Measurements from ENCODE around the gene CAMK1D.

Gene CAMK1D

DNA sequence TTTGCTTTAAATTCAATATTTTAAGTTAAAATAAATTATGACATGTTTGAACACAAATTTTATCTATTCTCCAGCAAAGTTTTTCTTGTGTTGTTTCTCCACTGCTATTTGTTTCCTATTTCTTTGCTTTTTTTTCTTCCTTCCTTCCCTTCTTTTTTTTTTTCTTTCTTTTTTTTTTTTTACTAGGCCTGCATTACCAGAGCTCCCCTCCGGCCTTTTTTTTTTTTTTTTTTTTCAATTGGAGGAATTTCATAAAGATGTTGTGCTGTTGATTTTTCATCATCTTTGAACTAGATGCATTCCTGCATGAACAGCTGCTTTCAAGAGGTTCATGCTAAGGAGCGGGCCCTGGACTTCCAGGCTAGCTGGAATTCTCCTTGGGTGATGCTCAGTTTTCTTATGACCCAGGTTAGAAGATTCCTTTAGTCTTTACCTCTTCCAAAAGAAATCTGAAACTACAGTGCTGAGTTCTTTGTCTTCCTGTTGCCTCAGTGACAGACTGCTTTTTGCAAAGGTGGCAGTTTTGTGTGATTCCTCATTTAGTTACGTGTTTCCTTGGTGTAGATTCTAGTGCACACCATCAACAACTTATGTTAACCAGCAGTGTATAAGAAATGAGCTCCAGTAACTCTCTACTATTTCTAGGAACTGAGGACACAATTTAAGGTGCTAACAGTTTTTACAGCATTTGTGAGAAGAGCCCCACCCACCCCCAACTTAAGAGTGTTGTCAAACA is 4.8 kb upstream of the CAMK1D start:
- no peak for ATAC-seq

DNA sequence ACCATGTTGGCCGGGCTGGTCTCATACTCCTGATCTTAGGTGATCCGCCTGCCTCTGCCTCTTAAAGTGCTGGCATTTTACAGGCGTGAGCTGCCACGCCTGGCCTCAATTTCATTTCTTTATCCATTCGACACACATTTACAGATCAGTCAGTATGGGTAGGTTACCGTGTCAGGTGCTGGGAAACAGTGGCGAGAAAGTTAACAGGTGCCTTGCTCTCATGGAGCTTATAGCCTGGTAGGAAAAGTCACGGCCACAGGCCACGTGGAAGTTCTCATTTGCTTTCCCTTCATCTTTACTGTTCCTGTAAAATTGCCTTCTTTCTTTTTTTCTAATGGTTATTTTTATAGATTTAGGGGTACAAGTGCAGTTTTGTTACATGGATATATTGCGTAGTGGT is 2.6 kb upstream of the CAMK1D start:
- no peak for TF ChIP-seq TCF4 (CRISPR knock-in tag; IDR thresholded peaks at IDR 0.05; ENCODE audit: borderline replicate concordance)
- TF ChIP-seq PPARA (CRISPR knock-in tag; IDR thresholded peaks at IDR 0.05; ENCODE audit: borderline replicate concordance), result no peak
- TF ChIP-seq ZC3H10 (CRISPR knock-in tag; IDR thresholded peaks at IDR 0.05), result no peak
- no peak for TF ChIP-seq SNAI2 (CRISPR knock-in tag; IDR thresholded peaks at IDR 0.05)
- TF ChIP-seq GLIS3 (CRISPR knock-in tag; IDR thresholded peaks at IDR 0.05), result no peak
- TF ChIP-seq, protein P1, sequence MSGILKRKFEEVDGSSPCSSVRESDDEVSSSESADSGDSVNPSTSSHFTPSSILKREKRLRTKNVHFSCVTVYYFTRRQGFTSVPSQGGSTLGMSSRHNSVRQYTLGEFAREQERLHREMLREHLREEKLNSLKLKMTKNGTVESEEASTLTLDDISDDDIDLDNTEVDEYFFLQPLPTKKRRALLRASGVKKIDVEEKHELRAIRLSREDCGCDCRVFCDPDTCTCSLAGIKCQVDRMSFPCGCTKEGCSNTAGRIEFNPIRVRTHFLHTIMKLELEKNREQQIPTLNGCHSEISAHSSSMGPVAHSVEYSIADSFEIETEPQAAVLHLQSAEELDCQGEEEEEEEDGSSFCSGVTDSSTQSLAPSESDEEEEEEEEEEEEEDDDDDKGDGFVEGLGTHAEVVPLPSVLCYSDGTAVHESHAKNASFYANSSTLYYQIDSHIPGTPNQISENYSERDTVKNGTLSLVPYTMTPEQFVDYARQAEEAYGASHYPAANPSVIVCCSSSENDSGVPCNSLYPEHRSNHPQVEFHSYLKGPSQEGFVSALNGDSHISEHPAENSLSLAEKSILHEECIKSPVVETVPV (CRISPR knock-in tag; IDR thresholded peaks at IDR 0.05), result no peak
- TF ChIP-seq, protein P2, sequence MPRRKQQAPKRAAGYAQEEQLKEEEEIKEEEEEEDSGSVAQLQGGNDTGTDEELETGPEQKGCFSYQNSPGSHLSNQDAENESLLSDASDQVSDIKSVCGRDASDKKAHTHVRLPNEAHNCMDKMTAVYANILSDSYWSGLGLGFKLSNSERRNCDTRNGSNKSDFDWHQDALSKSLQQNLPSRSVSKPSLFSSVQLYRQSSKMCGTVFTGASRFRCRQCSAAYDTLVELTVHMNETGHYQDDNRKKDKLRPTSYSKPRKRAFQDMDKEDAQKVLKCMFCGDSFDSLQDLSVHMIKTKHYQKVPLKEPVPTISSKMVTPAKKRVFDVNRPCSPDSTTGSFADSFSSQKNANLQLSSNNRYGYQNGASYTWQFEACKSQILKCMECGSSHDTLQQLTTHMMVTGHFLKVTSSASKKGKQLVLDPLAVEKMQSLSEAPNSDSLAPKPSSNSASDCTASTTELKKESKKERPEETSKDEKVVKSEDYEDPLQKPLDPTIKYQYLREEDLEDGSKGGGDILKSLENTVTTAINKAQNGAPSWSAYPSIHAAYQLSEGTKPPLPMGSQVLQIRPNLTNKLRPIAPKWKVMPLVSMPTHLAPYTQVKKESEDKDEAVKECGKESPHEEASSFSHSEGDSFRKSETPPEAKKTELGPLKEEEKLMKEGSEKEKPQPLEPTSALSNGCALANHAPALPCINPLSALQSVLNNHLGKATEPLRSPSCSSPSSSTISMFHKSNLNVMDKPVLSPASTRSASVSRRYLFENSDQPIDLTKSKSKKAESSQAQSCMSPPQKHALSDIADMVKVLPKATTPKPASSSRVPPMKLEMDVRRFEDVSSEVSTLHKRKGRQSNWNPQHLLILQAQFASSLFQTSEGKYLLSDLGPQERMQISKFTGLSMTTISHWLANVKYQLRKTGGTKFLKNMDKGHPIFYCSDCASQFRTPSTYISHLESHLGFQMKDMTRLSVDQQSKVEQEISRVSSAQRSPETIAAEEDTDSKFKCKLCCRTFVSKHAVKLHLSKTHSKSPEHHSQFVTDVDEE (CRISPR knock-in tag; IDR thresholded peaks at IDR 0.05), result no peak
- no peak for TF ChIP-seq ARNTL (CRISPR knock-in tag; IDR thresholded peaks at IDR 0.05; ENCODE audit: borderline replicate concordance, low read depth)
- no peak for TF ChIP-seq ZNF70 (CRISPR knock-in tag; IDR thresholded peaks at IDR 0.05)
- TF ChIP-seq TOX (CRISPR knock-in tag; IDR thresholded peaks at IDR 0.05; ENCODE audit: borderline replicate concordance), result no peak
- no peak for TF ChIP-seq CSDC2 (CRISPR knock-in tag; IDR thresholded peaks at IDR 0.05)
- no peak for TF ChIP-seq RARB (CRISPR knock-in tag; IDR thresholded peaks at IDR 0.05)
- no peak for TF ChIP-seq ZFP3 (CRISPR knock-in tag; IDR thresholded peaks at IDR 0.05)
- TF ChIP-seq BACH2 (CRISPR knock-in tag; IDR thresholded peaks at IDR 0.05; ENCODE audit: borderline replicate concordance), result no peak
- TF ChIP-seq, protein P3, sequence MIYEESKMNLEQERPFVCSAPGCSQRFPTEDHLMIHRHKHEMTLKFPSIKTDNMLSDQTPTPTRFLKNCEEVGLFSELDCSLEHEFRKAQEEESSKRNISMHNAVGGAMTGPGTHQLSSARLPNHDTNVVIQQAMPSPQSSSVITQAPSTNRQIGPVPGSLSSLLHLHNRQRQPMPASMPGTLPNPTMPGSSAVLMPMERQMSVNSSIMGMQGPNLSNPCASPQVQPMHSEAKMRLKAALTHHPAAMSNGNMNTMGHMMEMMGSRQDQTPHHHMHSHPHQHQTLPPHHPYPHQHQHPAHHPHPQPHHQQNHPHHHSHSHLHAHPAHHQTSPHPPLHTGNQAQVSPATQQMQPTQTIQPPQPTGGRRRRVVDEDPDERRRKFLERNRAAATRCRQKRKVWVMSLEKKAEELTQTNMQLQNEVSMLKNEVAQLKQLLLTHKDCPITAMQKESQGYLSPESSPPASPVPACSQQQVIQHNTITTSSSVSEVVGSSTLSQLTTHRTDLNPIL (CRISPR knock-in tag; IDR thresholded peaks at IDR 0.05; ENCODE audit: low read depth), result no peak
- TF ChIP-seq ZNF565 (CRISPR knock-in tag; conservative IDR thresholded peaks at IDR 0.05; ENCODE audit: low read depth), result no peak
- no peak for TF ChIP-seq OSR1 (CRISPR knock-in tag; IDR thresholded peaks at IDR 0.05)
- no peak for ATAC-seq

More for the DNA sequence above, 4.8 kb upstream of the CAMK1D start:
- TF ChIP-seq CSDC2 (CRISPR knock-in tag; IDR thresholded peaks at IDR 0.05) (no peak), OSR1 (CRISPR knock-in tag; IDR thresholded peaks at IDR 0.05) (no peak), TOX (CRISPR knock-in tag; IDR thresholded peaks at IDR 0.05; ENCODE audit: borderline replicate concordance) (no peak), ISL1 (CRISPR knock-in tag; IDR thresholded peaks at IDR 0.05) (no peak), ZC3H10 (CRISPR knock-in tag; IDR thresholded peaks at IDR 0.05) (no peak), TCF4 (CRISPR knock-in tag; IDR thresholded peaks at IDR 0.05; ENCODE audit: borderline replicate concordance) (no peak), BACH2 (CRISPR knock-in tag; IDR thresholded peaks at IDR 0.05; ENCODE audit: borderline replicate concordance) (no peak), ZNF8 (CRISPR knock-in tag; IDR thresholded peaks at IDR 0.05) (no peak), PPARA (CRISPR knock-in tag; IDR thresholded peaks at IDR 0.05; ENCODE audit: borderline replicate concordance) (no peak), ARNTL (CRISPR knock-in tag; IDR thresholded peaks at IDR 0.05; ENCODE audit: borderline replicate concordance, low read depth) (no peak), ZFP3 (CRISPR knock-in tag; IDR thresholded peaks at IDR 0.05) (no peak), GLIS3 (CRISPR knock-in tag; IDR thresholded peaks at IDR 0.05) (no peak)
- TF ChIP-seq, protein P4, sequence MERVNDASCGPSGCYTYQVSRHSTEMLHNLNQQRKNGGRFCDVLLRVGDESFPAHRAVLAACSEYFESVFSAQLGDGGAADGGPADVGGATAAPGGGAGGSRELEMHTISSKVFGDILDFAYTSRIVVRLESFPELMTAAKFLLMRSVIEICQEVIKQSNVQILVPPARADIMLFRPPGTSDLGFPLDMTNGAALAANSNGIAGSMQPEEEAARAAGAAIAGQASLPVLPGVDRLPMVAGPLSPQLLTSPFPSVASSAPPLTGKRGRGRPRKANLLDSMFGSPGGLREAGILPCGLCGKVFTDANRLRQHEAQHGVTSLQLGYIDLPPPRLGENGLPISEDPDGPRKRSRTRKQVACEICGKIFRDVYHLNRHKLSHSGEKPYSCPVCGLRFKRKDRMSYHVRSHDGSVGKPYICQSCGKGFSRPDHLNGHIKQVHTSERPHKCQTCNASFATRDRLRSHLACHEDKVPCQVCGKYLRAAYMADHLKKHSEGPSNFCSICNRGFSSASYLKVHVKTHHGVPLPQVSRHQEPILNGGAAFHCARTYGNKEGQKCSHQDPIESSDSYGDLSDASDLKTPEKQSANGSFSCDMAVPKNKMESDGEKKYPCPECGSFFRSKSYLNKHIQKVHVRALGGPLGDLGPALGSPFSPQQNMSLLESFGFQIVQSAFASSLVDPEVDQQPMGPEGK (CRISPR knock-in tag; IDR thresholded peaks at IDR 0.05; ENCODE audit: borderline replicate concordance), result no peak
- TF ChIP-seq, protein P1 (CRISPR knock-in tag; IDR thresholded peaks at IDR 0.05), result no peak
- TF ChIP-seq, protein P5, sequence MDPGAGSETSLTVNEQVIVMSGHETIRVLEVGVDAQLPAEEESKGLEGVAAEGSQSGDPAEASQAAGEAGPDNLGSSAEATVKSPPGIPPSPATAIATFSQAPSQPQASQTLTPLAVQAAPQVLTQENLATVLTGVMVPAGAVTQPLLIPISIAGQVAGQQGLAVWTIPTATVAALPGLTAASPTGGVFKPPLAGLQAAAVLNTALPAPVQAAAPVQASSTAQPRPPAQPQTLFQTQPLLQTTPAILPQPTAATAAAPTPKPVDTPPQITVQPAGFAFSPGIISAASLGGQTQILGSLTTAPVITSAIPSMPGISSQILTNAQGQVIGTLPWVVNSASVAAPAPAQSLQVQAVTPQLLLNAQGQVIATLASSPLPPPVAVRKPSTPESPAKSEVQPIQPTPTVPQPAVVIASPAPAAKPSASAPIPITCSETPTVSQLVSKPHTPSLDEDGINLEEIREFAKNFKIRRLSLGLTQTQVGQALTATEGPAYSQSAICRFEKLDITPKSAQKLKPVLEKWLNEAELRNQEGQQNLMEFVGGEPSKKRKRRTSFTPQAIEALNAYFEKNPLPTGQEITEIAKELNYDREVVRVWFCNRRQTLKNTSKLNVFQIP (CRISPR knock-in tag; IDR thresholded peaks at IDR 0.05; ENCODE audit: borderline replicate concordance, low read depth), result no peak

Data from SK-N-SH treated with all-trans-retinoic acid at 6 μM for 48 hours (cell line).